Renal cortex interstitium (tissue), 11 donors: ENCODE data around the gene CADPS2. TPM values are rescaled to one million over a fixed set of nuclear protein-coding genes. Genes with fewer than 3 reads are reported as not detected.
"Not testable (repeated sequence)": the region's sequence is repeated elsewhere in the genome, so short reads cannot be mapped to it uniquely, and the experiment has no call there.

Experiments
- DNase-seq, 11 donors: peaks; one replicate each; pipeline ENCODE4 v3.0.0-alpha.2; 2013; ENCODE audit warnings: low read depth in 9 of 11, low spot score in 4 of 11; ENCODE audit errors: extremely low read depth in 1 of 11
- polyA plus RNA-seq, 3 donors: library from polyadenylated mRNA; unstranded; fragments of 120-200 nt; gene quantifications; one replicate each; pipeline ENCODE4 v1.2.1, GENCODE V29; 2013; ENCODE audit not compliant: insufficient read length in 3 of 3

Gene CADPS2
- polyA plus RNA-seq, 3 donors = 54.7 to 67.2 (median 63.4) TPM

GRCh38 chr7:122637784-122638183 lies 248.5 kb downstream of the CADPS2 start:
- DNase-seq = no peak

DNA sequence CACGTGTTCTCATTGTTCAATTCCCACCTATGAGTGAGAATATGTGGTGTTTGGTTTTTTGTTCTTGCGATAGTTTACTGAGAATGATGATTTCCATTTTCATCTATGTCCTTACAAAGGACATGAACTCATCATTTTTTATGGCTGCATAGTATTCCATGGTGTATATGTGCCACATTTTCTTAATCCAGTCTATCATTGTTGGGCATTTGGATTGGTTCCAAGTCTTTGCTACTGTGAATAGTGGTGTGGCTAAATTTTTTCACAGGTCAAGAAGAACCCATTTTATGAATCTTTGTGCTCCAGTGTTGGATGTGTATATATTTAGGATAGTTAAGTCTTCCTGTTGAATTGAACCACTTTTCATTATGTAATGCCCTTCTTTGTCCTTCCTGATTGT lies 250.8 kb downstream of the CADPS2 start:
- DNase-seq = not testable (repeated sequence)

DNA sequence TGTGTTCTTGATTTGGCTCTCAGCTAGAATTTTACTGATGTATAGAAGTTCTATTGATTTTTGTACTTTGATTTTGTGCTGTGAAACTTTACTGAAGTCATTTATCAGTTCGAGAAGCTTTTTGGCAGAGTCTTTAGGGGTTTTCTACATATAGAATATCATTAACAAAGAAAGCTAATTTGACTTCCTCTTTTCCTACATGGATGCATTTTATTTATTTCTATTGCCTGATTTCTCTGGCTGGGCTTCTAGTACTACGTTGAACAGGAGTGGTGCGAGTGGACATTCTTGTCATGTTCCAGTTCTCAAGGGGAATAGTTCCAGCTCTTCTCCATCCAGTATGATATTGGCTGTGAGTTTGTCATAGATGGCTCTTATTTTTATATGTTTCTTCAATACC lies 252.8 kb downstream of the CADPS2 start:
- no peak for DNase-seq

- no peak for DNase-seq
These were observed 254.0 kb downstream of the CADPS2 start for GRCh38 chr7:122632238-122632637.

GRCh38 chr7:122629412-122629953 lies 256.8 kb downstream of the CADPS2 start:
- DNase-seq = no peak

GRCh38 chr7:122628651-122629411 lies 257.4 kb downstream of the CADPS2 start:
- no peak for DNase-seq

- peak in 2 of 11 donors; percentile 6 to 20 for DNase-seq
These were observed 259.5 kb downstream of the CADPS2 start for GRCh38 chr7:122626785-122627184.

GRCh38 chr7:122622682-122623081 lies 263.6 kb downstream of the CADPS2 start:
- DNase-seq = no peak

GRCh38 chr7:122619664-122620063 lies 266.6 kb downstream of the CADPS2 start:
- DNase-seq = no peak

GRCh38 chr7:122618585-122619189 lies 267.6 kb downstream of the CADPS2 start:
- DNase-seq = no peak

DNA sequence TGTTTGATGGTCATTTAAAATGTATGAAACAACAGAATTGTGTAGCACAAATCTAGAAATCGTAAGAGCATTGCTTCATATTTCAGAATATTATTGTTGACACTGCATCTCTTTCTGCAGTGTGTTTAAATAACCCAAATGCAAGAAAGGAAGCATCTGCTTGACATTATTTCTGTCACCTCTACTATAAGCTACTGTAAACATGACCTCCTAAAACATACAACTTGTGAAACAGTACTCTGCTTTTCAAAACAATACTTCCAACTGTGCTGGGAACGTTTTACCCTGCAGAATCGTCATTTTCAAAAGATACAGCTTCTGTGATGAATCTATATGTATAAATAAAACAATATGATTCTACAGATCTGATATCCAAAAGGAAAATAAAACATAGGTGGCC lies 269.3 kb downstream of the CADPS2 start:
- DNase-seq = peak in 1 of 11 donors; percentile 3

DNA sequence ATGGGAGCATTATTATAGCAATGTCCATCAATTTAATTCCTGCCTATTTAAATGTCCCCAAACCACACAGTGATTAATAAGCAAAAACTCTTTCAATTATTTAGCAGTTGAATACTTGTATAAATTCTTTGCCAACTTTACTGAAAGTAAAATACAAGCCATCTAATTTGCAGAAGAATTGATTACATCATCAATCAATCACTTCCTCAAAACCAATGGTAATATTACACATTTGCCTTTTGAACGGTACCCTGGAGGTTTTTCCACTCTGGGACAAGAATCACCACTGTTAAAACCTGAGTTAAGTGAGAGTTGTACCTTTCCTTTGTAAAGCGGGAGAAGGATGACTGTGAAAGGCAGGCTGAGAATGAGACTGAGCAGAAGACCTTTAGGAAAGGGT lies 280.3 kb downstream of the CADPS2 start:
- DNase-seq = no peak

DNA sequence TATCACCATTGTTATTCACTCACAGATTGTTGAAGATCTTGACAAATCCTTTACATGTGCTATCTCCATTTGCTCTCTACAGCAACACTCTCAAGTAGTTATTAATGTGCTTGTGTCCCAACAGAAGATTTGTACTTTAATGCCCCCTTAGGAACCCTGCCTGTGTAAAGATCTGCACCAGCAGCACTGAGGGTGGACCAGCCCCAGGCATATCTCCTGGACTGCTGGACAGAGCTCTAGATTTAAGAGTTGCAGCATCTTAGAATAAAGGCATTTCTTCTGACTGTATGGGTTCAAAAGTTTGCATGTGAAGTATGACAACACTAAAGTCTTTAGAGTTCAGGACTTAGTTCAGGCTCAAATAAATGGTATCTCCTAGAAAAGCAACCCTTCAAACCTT lies 282.0 kb downstream of the CADPS2 start:
- DNase-seq = no peak

- no peak for DNase-seq
These were observed 283.5 kb downstream of the CADPS2 start for GRCh38 chr7:122602800-122603199.

DNA sequence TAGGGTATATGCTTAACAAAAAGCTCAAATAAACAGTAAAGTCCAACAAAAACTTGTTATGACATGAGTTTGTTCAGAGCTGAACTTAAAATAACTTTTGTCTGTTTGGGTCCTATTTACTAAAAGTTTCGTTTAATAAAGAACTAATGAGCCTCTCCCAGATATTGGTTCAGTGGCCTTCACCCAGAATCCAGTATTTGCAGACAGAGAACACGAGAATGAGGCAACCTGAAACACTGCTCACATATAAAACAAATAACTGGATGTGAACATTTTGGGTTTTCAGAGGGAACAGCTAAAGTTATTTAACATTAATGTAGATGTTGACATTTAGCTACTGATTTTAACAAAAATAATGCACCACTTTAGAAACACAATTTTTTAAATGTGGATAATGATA lies 285.6 kb downstream of the CADPS2 start:
- DNase-seq = no peak

- DNase-seq = no peak
These were observed 286.2 kb downstream of the CADPS2 start for GRCh38 chr7:122600042-122600441.

DNA sequence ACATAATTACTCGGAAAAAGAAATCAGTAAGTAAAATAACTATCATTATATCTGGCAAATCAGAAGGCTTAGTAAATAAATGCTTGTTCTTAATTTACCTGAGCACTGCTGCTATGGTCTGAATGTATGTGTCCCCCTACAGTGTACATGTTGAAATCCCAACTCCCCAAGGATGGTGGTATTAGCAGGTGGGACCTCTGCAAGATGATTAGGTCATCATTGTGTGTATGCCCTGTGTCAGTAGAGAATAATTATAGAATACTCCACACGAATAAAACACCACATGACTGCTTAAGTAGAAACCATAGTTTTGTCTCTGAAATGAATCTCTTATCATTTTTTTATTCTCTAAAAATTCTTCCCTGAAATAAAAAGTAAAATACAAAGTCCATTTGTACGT lies 289.0 kb downstream of the CADPS2 start:
- no peak for DNase-seq

DNA sequence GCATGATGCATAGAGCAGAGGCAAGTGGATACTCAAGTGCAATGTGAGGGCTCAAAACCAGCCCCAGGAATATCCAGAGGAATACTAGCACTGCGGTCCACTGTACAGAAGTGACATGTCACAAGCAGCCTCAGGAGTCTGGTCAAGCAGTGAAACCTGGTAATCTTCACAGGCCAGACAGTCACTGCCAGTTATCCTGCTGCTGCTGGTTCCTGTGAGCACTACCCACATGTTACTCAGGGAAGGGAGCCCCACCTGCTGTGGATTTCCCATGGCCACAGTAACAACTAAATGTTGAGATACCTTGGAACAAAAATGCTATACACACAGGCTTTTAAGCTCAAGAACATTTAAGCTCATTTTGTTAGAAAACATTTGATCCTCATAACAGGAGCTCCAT lies 290.4 kb downstream of the CADPS2 start:
- no peak for DNase-seq

- DNase-seq = no peak
These were observed 297.6 kb downstream of the CADPS2 start for GRCh38 chr7:122588621-122589020.

GRCh38 chr7:122584676-122585251 lies 301.5 kb downstream of the CADPS2 start:
- peak in 9 of 11 donors; percentile 5 to 39 (median 18) for DNase-seq
